ENCODE data around the gene ANO2.

GRCh38 chr12:5856692-5857091 is 88.4 kb downstream of the ANO2 start:
- TF ChIP-seq POLR2A (IDR thresholded peaks at IDR 0.05; ENCODE audit: extremely low read depth, insufficient read length) (no peak), CTCF (IDR thresholded peaks at IDR 0.05; ENCODE audit: low read depth, low read length) (no peak), MAX (IDR thresholded peaks at IDR 0.05; ENCODE audit: low read depth, low read length) (no peak)

All from NB4 (cell line).